AG10803 (cell line): ENCODE results near the gene ARHGAP24.
"Not testable (repeated sequence)": the region's sequence is repeated elsewhere in the genome, so short reads cannot be mapped to it uniquely, and the experiment has no call there.

Experiments
- DNase-seq: peaks from one replicate; pipeline ENCODE4 v3.0.0; 2010; ENCODE audit warnings: low read depth
- H3K4me3 ChIP-seq: 2 replicates; pipeline ENCODE4 v1.5.1; 2011; ENCODE audit warnings: mild to moderate bottlenecking, low read length, control low read depth
- CTCF ChIP-seq: conservative IDR thresholded peaks from 2 replicates; pipeline ENCODE4 v1.5.1; 2011; ENCODE audit warnings: mild to moderate bottlenecking, low read length, control low read depth, inconsistent platforms

The ARHGAP24 gene

GRCh38 chr4:85509882-85510631 is 35.1 kb downstream of the ARHGAP24 start:
- no peak for DNase-seq
- H3K4me3 ChIP-seq: no peak overlapping the region
- no peak for TF ChIP-seq CTCF

DNA sequence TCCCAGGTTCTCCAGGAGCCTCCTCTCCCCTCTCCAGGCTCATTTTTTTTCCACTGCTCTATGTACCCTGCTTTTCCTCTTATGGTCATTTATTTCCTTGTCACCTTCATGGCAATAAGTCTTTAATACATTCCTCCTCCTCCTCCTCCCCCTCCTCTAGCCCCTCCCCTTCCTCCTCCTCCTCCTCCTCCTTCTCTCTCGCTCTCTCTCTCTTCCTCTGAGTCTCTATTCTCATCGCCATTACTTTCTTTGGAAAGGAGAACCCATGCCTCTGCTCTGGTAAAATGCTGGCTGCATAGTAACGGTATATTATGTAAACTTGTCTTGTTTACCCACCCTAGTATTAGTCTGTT is 35.7 kb downstream of the ARHGAP24 start:
- H3K4me3 ChIP-seq: no peak overlapping the region
- no peak for DNase-seq
- TF ChIP-seq CTCF: no peak

- no peak overlapping the region for H3K4me3 ChIP-seq
- TF ChIP-seq CTCF: no peak
- DNase-seq: no peak
These were observed 37.7 kb downstream of the ARHGAP24 start for GRCh38 chr4:85512446-85513205.

GRCh38 chr4:85514117-85514516 is 39.2 kb downstream of the ARHGAP24 start:
- TF ChIP-seq CTCF: no peak
- DNase-seq: no peak
- peak overlapping the region; percentile 18 for H3K4me3 ChIP-seq

DNA sequence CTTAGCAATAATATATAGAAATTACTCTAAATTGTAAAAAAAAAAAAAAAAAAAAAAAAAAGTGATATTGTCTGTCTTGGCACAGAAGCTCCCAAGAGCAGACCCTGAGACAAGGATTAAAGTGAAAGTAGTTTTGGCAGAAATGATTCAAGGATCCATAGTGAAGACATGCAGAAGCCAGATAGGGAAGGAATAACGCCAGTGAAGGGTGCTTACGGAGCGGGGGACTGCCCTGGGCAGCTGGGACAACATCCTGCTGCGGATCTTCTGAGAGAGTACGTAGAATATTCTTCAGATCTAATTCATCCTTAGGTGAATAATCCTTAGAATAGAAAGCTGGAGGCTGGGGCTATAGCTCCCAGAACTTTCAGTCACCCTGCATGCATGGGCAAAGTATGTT is 39.8 kb downstream of the ARHGAP24 start:
- H3K4me3 ChIP-seq: peak overlapping the region; percentile 44
- no peak for DNase-seq
- no peak for TF ChIP-seq CTCF

GRCh38 chr4:85515701-85516100 is 40.8 kb downstream of the ARHGAP24 start:
- H3K4me3 ChIP-seq: no peak overlapping the region
- no peak for TF ChIP-seq CTCF
- DNase-seq: no peak

DNA sequence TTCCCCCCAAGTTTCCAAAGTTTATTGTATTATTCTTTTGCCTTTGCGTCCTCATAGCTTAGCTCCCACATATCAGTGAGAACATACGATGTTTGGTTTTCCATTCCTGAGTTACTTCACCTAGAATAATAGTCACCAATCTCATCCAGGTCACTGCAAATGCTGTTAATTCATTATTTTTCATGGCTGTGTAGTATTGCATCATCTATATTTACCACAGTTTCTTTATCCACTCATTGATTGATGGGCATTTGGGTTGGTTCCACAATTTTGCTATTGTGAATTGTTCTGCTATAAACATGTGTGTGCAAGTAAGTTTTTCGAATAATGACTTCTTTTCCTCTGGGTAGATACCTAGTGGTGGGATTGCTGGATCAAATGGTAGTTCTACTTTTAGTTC is 43.6 kb downstream of the ARHGAP24 start:
- H3K4me3 ChIP-seq, DNase-seq: not testable (repeated sequence)
